Gastroesophageal sphincter (tissue), 4 donors: Measurements from ENCODE around the gene ABHD2. TPM values are rescaled to one million over a fixed set of nuclear protein-coding genes. Genes with fewer than 3 reads are reported as not detected.
A peak's percentile ranks its signal among the peaks of the same experiment; 100 is the strongest.

ENCODE experiments used
- ATAC-seq: fragments of 150-250 bp; one replicate; pipeline ENCODE4 v1.9.1; 2016; ENCODE audit warnings: mild to moderate bottlenecking, moderate library complexity
- H3K27ac ChIP-seq, 4 donors: fragments of 200-600 bp; sonication (generic) in 3 of 4; 1 replicate in 3 of 4; 2 replicates in 1 of 4; pipeline ENCODE4 v1.5.1; 2016 to 2019
- H3K27me3 ChIP-seq: fragments of 200-600 bp; sonication (generic); one replicate; pipeline ENCODE4 v1.5.1; 2019
- H3K36me3 ChIP-seq, 2 donors: fragments of 200-600 bp; sonication (generic); one replicate each; pipeline ENCODE4 v1.5.1; 2019; ENCODE audit warnings: control low read depth in 1 of 2
- H3K4me1 ChIP-seq, 3 donors: fragments of 200-600 bp; sonication (generic); 1 replicate in 2 of 3; 2 replicates in 1 of 3; pipeline ENCODE4 v1.5.1; 2016 to 2019; ENCODE audit warnings: control low read depth in 2 of 3
- H3K4me3 ChIP-seq, 2 donors: fragments of 200-600 bp; sonication (generic); one replicate each; pipeline ENCODE4 v1.5.1; 2019; ENCODE audit warnings: mild to moderate bottlenecking in 1 of 2, moderate library complexity in 1 of 2
- H3K9me3 ChIP-seq, 3 donors: fragments of 200-600 bp; sonication (generic); one replicate each; pipeline ENCODE4 v1.5.1; 2017 to 2019; ENCODE audit warnings: control low read depth in 2 of 3
- EP300 ChIP-seq: sonication (generic); formaldehyde crosslinking; IDR thresholded peaks from one replicate; pipeline ENCODE4 v1.6.1; 2017; ENCODE audit warnings: antibody characterized with exemption, mild to moderate bottlenecking
- POLR2A ChIP-seq, 2 donors: fragments of 450-650 bp; IDR thresholded peaks; one replicate each; pipeline ENCODE4 v1.6.1; 2017; ENCODE audit warnings: antibody characterized with exemption in 2 of 2, mild to moderate bottlenecking in 2 of 2, moderate library complexity in 1 of 2
- POLR2AphosphoS5 ChIP-seq: sonication (generic); formaldehyde crosslinking; IDR thresholded peaks from one replicate; pipeline ENCODE4 v1.6.1; 2017; ENCODE audit warnings: antibody characterized with exemption
- WGBS, 2 donors: methylation state at CpG; one replicate each; pipeline ENCODE4 v1.1.5; 2018; ENCODE audit warnings: low coverage in 1 of 2; 5-methylcytosine and 5-hydroxymethylcytosine counted together
- total RNA-seq, 4 donors: library from RNA; depleted of rRNA; stranded (reverse); fragments of >200 nt; gene quantifications; one replicate each; pipeline ENCODE4 v1.1.0, GENCODE V29; 2016
- TF ChIP-seq, protein P1 (sequence below), 4 experiments: fragments of 200-600 bp in 2 of 4; fragments of 450-650 bp in 2 of 4; sonication (generic) in 1 of 4; IDR thresholded peaks; one replicate each; pipeline ENCODE4 v1.5.1; 2017 to 2019; ENCODE audit warnings: antibody characterized with exemption in 4 of 4, mild to moderate bottlenecking in 2 of 4, moderate library complexity in 2 of 4

The ABHD2 gene
- total RNA-seq, 4 donors from 2014 or later = 54.6 to 108 (median 75.9) TPM

- H3K4me3 ChIP-seq = no peak overlapping the region
- no peaks in the 10 kb centered on the region for H3K36me3 ChIP-seq
- 82 to 92% methylated on average over 3 to 7 of the region's 7 CpGs for WGBS, 2 donors
- no peaks in the 10 kb centered on the region for H3K4me1 ChIP-seq
- H3K27ac ChIP-seq = no peak overlapping the region
- H3K9me3 ChIP-seq = peaks cover 0 to 21% (median 0%) of the 10 kb centered on the region in 3 donors
- no peaks in the 10 kb centered on the region for H3K27me3 ChIP-seq
- TF ChIP-seq, protein P1, sequence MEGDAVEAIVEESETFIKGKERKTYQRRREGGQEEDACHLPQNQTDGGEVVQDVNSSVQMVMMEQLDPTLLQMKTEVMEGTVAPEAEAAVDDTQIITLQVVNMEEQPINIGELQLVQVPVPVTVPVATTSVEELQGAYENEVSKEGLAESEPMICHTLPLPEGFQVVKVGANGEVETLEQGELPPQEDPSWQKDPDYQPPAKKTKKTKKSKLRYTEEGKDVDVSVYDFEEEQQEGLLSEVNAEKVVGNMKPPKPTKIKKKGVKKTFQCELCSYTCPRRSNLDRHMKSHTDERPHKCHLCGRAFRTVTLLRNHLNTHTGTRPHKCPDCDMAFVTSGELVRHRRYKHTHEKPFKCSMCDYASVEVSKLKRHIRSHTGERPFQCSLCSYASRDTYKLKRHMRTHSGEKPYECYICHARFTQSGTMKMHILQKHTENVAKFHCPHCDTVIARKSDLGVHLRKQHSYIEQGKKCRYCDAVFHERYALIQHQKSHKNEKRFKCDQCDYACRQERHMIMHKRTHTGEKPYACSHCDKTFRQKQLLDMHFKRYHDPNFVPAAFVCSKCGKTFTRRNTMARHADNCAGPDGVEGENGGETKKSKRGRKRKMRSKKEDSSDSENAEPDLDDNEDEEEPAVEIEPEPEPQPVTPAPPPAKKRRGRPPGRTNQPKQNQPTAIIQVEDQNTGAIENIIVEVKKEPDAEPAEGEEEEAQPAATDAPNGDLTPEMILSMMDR (IDR thresholded peaks at IDR 0.05) = no peak
- TF ChIP-seq POLR2A (IDR thresholded peaks at IDR 0.05) = no peak
- TF ChIP-seq POLR2AphosphoS5 = no peak
- TF ChIP-seq EP300 = no peak
- peak; percentile 58 for ATAC-seq
Measured at GRCh38 chr15:89070197-89071124, 17.8 kb upstream of the ABHD2 start.

DNA sequence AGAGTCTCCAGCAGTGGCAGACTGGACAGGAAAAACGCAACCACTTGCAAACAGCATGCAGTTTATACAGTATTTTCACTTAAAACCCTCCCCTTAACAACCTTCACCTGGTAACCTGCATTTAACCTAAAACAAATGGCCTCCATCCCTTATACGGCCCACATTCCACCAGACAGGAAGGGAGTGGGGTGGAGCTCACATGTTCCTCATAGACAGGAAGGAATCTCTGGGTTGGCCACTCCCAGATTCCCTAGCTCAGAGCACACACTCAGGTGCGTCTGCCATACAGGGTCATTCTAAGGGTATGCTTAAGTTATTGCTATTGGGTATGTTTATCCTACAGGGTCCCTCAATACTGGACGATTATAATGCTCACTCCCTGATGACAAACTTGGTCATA lies 16.8 kb upstream of the ABHD2 start:
- WGBS, 2 donors = 71 to 80% methylated on average over 2 to 4 of the region's 4 CpGs
- H3K27me3 ChIP-seq = no peaks in the 10 kb centered on the region
- H3K36me3 ChIP-seq = no peaks in the 10 kb centered on the region
- H3K27ac ChIP-seq = no peak overlapping the region
- peaks cover 0 to 17% (median 0%) of the 10 kb centered on the region in 3 donors for H3K9me3 ChIP-seq
- no peak overlapping the region for H3K4me3 ChIP-seq
- H3K4me1 ChIP-seq = no peaks in the 10 kb centered on the region
- no peak for ATAC-seq
- TF ChIP-seq, protein P1 (IDR thresholded peaks at IDR 0.05) = no peak
- TF ChIP-seq EP300 = no peak
- no peak for TF ChIP-seq POLR2A (IDR thresholded peaks at IDR 0.05)
- no peak for TF ChIP-seq POLR2AphosphoS5

- Histone ChIP-seq H3K9me3 (peaks cover 0 to 8% (median 0%) of the 10 kb centered on the region in 3 donors), H3K27ac (no peak overlapping the region), H3K4me3 (no peak overlapping the region), H3K36me3 (no peaks in the 10 kb centered on the region), H3K27me3 (no peaks in the 10 kb centered on the region), H3K4me1 (no peaks in the 10 kb centered on the region)
- 63% methylated on average over 3 of the region's 3 CpGs; no CpG with 5 or more reads in 1 of the 2 donors for WGBS, 2 donors
- no peak for ATAC-seq
- TF ChIP-seq POLR2AphosphoS5 (no peak), POLR2A (IDR thresholded peaks at IDR 0.05) (no peak), EP300 (no peak)
- TF ChIP-seq, protein P1 (IDR thresholded peaks at IDR 0.05) = no peak
Measured at GRCh38 chr15:89072277-89072869, 15.9 kb upstream of the ABHD2 start.

GRCh38 chr15:89074402-89075012 lies 13.7 kb upstream of the ABHD2 start:
- no peak for ATAC-seq
- TF ChIP-seq, protein P1 (IDR thresholded peaks at IDR 0.05) = no peak
- no peak overlapping the region for H3K4me3 ChIP-seq
- H3K4me1 ChIP-seq = no peaks in the 10 kb centered on the region
- H3K36me3 ChIP-seq = no peaks in the 10 kb centered on the region
- H3K27me3 ChIP-seq = no peaks in the 10 kb centered on the region
- no peak overlapping the region for H3K27ac ChIP-seq
- H3K9me3 ChIP-seq = no peaks in the 10 kb centered on the region
- WGBS, 2 donors = 77 to 84% methylated on average over 3 to 4 of the region's 4 CpGs
